Measurements from ENCODE around the gene ABCF2.
A peak's percentile ranks its signal among the peaks of the same experiment; 100 is the strongest.

ABCF2 gene

GRCh38 chr7:151226875-151227782, at the start of gene ABCF2:
ABCF2 (minus strand) TSS chr7:151227205; CDS start chr7:151226458, 747 bp downstream.
- peak; percentile 80 for DNase-seq (ENCODE audit: low read depth)

GRCh38 chr7:151275813-151276577, 49.0 kb upstream of the ABCF2 start:
- DNase-seq (ENCODE audit: low read depth), result no peak

- DNase-seq (ENCODE audit: low read depth), result no peak
Measured at GRCh38 chr7:151274936-151275812, 48.2 kb upstream of the ABCF2 start.

DNA sequence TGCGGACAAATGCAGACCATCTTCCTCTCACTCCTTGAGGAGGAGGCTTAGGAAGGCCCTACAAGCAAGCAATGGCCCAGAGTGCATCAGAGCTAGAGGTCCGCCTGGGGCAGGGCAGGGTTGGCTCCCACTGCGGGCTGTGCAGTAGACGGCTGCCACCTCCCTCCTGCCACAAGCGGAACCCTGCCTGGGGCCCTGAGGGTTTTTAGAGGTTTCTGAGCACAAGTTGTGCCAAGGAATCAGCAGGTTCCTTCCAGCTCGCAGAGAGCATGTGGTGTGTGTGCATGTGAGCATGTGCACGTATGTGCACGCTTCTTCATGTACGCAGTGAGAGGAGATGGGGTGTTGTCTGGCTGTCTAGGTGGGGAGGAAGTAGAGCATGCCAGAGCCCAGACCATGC, 47.4 kb upstream of the ABCF2 start:
- DNase-seq (ENCODE audit: low read depth), result no peak

GRCh38 chr7:151273651-151274390, 46.8 kb upstream of the ABCF2 start:
- DNase-seq (ENCODE audit: low read depth), result no peak

- DNase-seq (ENCODE audit: low read depth), result no peak
Measured at GRCh38 chr7:151272877-151273276, 45.9 kb upstream of the ABCF2 start.

GRCh38 chr7:151272405-151272804, 45.4 kb upstream of the ABCF2 start:
- no peak for DNase-seq (ENCODE audit: low read depth)

DNA sequence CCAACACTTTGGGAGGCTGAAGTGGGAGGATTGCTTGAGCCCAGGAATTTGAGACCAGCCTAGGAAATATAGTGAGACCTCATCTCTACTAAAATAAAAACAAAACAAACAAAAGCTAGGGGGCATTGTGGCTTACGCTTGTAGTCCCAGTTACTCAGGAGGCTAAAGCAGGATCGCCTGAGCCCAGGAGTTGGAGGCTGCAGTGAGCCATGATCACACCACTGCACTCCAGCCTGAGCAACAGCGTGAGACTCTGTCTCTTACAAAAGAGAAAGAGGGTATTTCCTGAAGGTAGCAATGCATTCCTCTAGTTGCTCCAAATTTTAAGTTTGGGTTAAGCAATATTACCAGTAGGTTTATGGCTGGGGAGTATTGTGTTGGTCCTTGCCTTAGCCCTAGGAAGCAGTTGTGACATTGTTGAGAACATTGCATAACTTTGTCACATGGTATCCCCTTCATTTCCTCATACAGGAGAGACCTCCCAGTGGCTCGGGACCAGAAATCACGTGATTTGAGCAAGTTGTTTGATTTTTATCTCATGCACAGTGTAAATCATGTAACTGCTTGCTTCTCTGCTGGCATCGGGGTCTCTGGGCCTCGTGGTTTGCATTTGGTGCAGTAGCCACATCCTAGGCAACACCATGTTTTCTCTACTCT, 44.8 kb upstream of the ABCF2 start:
- DNase-seq (ENCODE audit: low read depth), result no peak

GRCh38 chr7:151269511-151269910, 42.5 kb upstream of the ABCF2 start:
- DNase-seq (ENCODE audit: low read depth), result no peak

DNA sequence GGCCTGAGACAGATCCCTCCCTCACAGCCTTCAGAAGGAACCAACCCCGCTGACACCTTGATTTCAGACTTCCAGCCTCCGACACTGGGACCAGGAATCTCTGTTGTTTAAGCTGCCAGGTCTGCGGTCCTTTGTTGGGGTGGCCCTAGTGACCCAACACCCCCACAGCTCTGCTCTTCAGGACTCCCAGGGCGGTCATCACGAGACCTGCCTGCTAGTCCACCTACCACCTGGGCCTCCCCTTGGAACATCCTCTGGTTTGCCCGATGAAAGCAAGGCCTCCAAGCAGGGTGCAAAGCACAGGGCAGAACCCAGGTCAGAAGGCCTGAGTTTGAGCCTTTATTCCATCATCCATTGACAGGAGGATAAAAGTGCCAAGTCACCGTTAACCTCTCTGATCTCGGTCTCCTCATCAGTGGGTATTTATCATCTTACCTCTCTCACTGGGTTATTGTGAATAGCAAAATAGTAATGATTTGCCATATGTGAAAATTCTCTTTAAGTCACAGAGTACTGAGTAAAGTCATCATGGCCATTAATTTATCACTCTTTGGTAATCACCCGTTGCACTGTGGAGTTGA, 38.4 kb upstream of the ABCF2 start:
- no peak for DNase-seq (ENCODE audit: low read depth)

DNA sequence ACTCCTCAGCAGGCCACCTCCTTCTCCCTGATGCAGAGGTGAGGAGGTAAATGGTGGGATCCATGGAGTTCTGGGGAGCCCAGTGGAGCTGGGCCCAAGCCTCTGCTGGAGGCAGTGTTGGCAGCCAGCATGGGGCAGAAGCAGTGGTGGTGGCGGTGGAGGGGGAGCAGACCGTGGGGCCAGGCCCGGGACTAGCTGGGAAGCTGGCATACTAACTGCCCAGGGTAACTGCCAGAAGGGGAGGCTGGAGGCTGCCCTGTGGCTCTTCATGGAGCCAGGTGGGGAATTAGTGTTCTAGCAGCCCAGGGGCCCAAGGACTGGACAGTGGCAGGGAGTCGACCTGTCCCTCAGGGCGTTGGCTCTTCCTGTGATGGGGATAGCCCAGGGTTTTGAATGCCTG, 37.6 kb upstream of the ABCF2 start:
- no peak for DNase-seq (ENCODE audit: low read depth)

GRCh38 chr7:151261529-151261928, 34.5 kb upstream of the ABCF2 start:
- DNase-seq (ENCODE audit: low read depth), result no peak

DNA sequence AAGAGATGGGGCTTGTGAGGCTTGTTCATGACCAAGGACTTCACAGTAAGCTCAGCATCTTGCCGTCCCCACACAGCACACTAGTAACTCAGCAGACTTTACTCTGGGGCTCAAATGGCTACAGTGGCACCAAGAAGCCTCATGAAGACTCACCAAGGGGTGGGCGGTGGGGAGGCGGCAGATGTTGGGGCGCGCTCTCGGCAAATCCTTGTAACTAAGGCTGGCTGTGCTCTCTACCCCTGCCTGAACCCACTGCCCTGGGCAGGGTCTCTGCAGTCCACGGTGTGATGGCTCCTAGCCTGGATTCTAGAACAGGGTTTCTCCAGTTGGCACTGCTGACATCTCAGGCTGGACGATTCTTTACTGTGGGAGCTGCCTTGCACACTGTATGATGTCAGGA, 33.9 kb upstream of the ABCF2 start:
- DNase-seq (ENCODE audit: low read depth), result no peak

DNA sequence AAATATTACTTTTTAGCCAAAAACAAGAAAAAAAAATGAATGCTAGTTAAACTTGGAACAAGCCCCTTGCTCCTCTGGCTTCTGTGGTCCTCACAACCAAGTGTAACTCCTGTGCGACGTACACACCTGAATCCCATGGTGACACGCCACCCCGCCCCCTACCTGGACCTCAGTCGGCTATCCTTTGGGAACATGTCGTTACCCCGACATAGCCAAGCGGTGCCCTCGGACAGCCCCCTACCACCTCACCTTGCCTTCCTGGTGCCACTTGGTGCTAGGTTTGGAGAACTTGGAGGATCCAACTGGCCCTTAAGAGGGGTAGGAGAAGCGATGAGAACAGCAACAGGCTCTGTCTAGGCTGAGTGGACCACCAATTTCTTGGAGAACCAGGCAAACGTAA, 33.5 kb upstream of the ABCF2 start:
- DNase-seq (ENCODE audit: low read depth), result no peak

GRCh38 chr7:151257990-151258389, 31.0 kb upstream of the ABCF2 start:
- no peak for DNase-seq (ENCODE audit: low read depth)

GRCh38 chr7:151256410-151257045, 29.5 kb upstream of the ABCF2 start:
- no peak for DNase-seq (ENCODE audit: low read depth)

DNA sequence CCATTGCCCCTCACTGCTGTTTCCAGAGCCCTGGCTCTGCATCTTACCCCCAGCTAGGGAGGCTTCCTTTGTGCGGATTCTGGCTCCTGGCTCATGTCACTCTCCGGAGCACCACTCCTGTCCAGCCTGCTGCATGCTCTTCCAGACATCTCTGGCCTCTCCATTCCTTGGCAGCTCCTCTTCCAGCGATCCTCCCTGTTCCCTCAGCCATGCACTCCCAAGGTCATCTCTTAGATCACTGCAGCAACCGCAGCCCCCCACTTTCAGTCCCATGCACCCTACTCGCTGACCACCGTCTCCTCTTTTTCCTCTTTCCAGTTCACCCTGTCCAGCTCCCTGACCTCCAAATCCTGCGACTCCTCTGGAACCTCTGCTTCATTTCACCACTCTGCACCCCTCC, 28.4 kb upstream of the ABCF2 start:
- no peak for DNase-seq (ENCODE audit: low read depth)

DNA sequence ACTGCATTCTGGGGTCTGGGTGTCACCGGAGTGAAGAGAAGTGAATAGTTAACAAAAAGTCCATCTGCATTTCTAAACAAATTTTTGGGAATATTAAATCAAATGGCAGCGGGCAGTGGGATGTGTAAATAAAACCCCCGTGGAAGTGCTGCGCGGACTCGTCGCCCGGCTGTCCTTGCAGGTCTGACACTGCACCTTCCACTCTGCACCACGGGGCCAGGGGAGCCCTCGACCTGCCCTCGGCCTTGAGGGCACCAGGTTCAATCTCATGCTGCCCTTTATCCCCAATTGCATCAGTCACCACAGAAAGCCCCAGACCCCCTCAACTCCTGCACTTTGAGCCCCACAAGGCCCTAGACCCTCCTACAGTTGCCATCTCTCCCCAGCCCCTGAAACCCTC, 27.8 kb upstream of the ABCF2 start:
- no peak for DNase-seq (ENCODE audit: low read depth)

DNA sequence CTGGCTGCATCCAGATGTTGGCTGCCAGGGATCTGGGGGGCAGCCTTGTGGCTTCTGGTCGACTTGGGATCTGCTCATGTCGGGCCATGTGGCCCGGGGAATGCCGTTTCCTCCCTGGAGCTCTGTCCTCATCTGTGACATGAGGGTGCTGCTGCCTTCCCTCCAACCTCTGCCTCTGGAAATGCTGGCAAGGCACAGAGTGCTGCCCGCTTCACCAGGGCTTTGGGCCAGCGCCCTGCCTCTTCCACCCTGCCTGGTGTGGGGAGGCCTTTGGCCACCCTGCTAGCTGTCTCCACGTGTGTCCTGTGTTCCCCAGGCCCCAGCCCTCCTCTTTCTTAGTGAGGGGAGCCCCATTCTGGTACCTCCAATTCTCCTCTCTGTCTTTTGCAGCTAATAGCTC, 27.3 kb upstream of the ABCF2 start:
- no peak for DNase-seq (ENCODE audit: low read depth)
